Lung (tissue), 12 donors: ENCODE data around the gene SOX9. TPM values are rescaled to one million over a fixed set of nuclear protein-coding genes. Genes with fewer than 3 reads are reported as not detected.

Experiments
- ATAC-seq: fragments of 200-7000 bp; cut with Tn5 transposase; one replicate; pipeline ENCODE4 v1.9.1; 2020; ENCODE audit warnings: moderate number of reproducible peaks; ENCODE audit not compliant: insufficient read depth, low FRiP score
- DNase-seq, 3 donors: peaks; one replicate each; pipeline ENCODE4 v3.0.0-alpha.2; 2013 to 2017
- H3K27ac ChIP-seq, 2 donors: one replicate each; pipeline ENCODE4 v1.5.1; 2013; ENCODE audit warnings: mild to moderate bottlenecking in 2 of 2, moderate library complexity in 2 of 2, control low read depth in 1 of 2, inconsistent platforms in 1 of 2, low read depth in 1 of 2, low read length in 1 of 2
- H3K27me3 ChIP-seq, 3 donors: one replicate each; pipeline ENCODE4 v1.5.1; 2013; ENCODE audit warnings: low read length in 2 of 3; ENCODE audit not compliant: control insufficient read depth in 3 of 3, insufficient read depth in 3 of 3
- H3K36me3 ChIP-seq, 4 donors: one replicate each; pipeline ENCODE4 v1.5.1; 2013; ENCODE audit warnings: low read length in 4 of 4, mild to moderate bottlenecking in 1 of 4, moderate library complexity in 1 of 4; ENCODE audit not compliant: control insufficient read depth in 4 of 4, insufficient read depth in 4 of 4
- H3K4me1 ChIP-seq, 5 donors: one replicate each; pipeline ENCODE4 v1.5.1; 2013; ENCODE audit warnings: low read length in 5 of 5, mild to moderate bottlenecking in 2 of 5, moderate library complexity in 1 of 5; ENCODE audit not compliant: control insufficient read depth in 5 of 5, insufficient read depth in 5 of 5
- H3K4me3 ChIP-seq: one replicate; pipeline ENCODE4 v1.5.1; 2013; ENCODE audit warnings: mild to moderate bottlenecking, control low read depth, moderate library complexity
- H3K9ac ChIP-seq, 2 donors: one replicate each; pipeline ENCODE4 v1.5.1; 2013; ENCODE audit warnings: low read length in 2 of 2, control low read depth in 1 of 2; ENCODE audit not compliant: insufficient read depth in 1 of 2
- H3K9me3 ChIP-seq, 4 donors: one replicate each; pipeline ENCODE4 v1.5.1; 2013; ENCODE audit warnings: low read length in 3 of 4, mild to moderate bottlenecking in 1 of 4, moderate library complexity in 1 of 4; ENCODE audit not compliant: control insufficient read depth in 4 of 4, insufficient read depth in 3 of 4
- CTCF ChIP-seq: IDR thresholded peaks from 2 replicates; pipeline ENCODE4 v1.5.1; 2012; ENCODE audit warnings: mild to moderate bottlenecking; ENCODE audit errors: control extremely low read depth, extremely low read depth
- WGBS, 2 donors: extraction: QIAGEN DNeasy Blood & Tissue Kit; methylation state at CpG; one replicate each; pipeline ENCODE4 v1.1.7; 2013; 5-methylcytosine and 5-hydroxymethylcytosine counted together
- polyA plus RNA-seq, 2 donors: library from polyadenylated mRNA; stranded (reverse); fragments of 200-250 nt; gene quantifications; one replicate each; pipeline ENCODE4 v1.2.1, GENCODE V29; 2013
- total RNA-seq, 2 donors: library from RNA; depleted of rRNA in 1 of 2; stranded (reverse); fragments of >200 nt in 1 of 2; gene quantifications; one replicate each; pipeline ENCODE4 v1.2.1, GENCODE V29; 2014 to 2021
- donor health status: control.
- donor health status: control.
- donor health status: Bipolar disorder and iron deficiency.
- donor health status: healthy.
- donor health status: DM: yes; HTN: yes; CAD: no.

The SOX9 gene
- total and polyA plus RNA-seq, 4 donors: 2.3 to 19.2 (median 3.8) TPM

- H3K27me3 ChIP-seq: no peaks in the 10 kb centered on the region
- H3K4me1 ChIP-seq: no peaks in the 10 kb centered on the region
- whole genome bisulfite sequencing, 2 donors: 63% methylated on average over 4 of the region's 4 CpGs
- no peak for TF ChIP-seq CTCF
- H3K36me3 ChIP-seq: no peaks in the 10 kb centered on the region
- no peak overlapping the region for H3K9ac ChIP-seq
- H3K27ac ChIP-seq: no peak overlapping the region
- DNase-seq (no peak), ATAC-seq (no peak)
- no peak overlapping the region for H3K4me3 ChIP-seq
- H3K9me3 ChIP-seq: peaks cover 0 to 4% (median 0%) of the 10 kb centered on the region in 4 donors
These were observed 25.5 kb upstream of the SOX9 start for GRCh38 chr17:72095316-72095715.

- H3K36me3 ChIP-seq: no peaks in the 10 kb centered on the region
- no peak overlapping the region for H3K4me3 ChIP-seq
- no peak overlapping the region for H3K27ac ChIP-seq
- DNase-seq (no peak), ATAC-seq (no peak)
- no peak for TF ChIP-seq CTCF
- H3K9ac ChIP-seq: no peak overlapping the region
- peaks cover 0 to 4% (median 0%) of the 10 kb centered on the region in 4 donors for H3K9me3 ChIP-seq
- 86 to 88% methylated on average over 10 of the region's 10 CpGs for WGBS, 2 donors
- no peaks in the 10 kb centered on the region for H3K4me1 ChIP-seq
- H3K27me3 ChIP-seq: no peaks in the 10 kb centered on the region
These were observed 23.7 kb upstream of the SOX9 start for GRCh38 chr17:72097144-72097543.

GRCh38 chr17:72099919-72100318 is 20.9 kb upstream of the SOX9 start:
- DNase-seq (no peak), ATAC-seq (no peak)
- no peak for TF ChIP-seq CTCF
- H3K27me3 ChIP-seq: no peaks in the 10 kb centered on the region
- H3K36me3 ChIP-seq: no peaks in the 10 kb centered on the region
- peaks cover 0 to 4% (median 0%) of the 10 kb centered on the region in 4 donors for H3K9me3 ChIP-seq
- H3K4me1 ChIP-seq: no peaks in the 10 kb centered on the region
- WGBS, 2 donors: 90% methylated on average over 4 of the region's 4 CpGs
- H3K4me3 ChIP-seq: no peak overlapping the region
- H3K9ac ChIP-seq: no peak overlapping the region
- H3K27ac ChIP-seq: no peak overlapping the region

- H3K9me3 ChIP-seq: peaks cover 0 to 3% (median 0%) of the 10 kb centered on the region in 4 donors
- H3K4me1 ChIP-seq: no peaks in the 10 kb centered on the region
- H3K9ac ChIP-seq: no peak overlapping the region
- WGBS, 2 donors: 82 to 89% methylated on average over 5 of the region's 5 CpGs
- ATAC-seq (no peak), DNase-seq (no peak)
- no peak for TF ChIP-seq CTCF
- no peaks in the 10 kb centered on the region for H3K27me3 ChIP-seq
- no peaks in the 10 kb centered on the region for H3K36me3 ChIP-seq
- no peak overlapping the region for H3K27ac ChIP-seq
- no peak overlapping the region for H3K4me3 ChIP-seq
These were observed 20.4 kb upstream of the SOX9 start for GRCh38 chr17:72100470-72100869.
